OCI-LY1 (cell line): ENCODE data around the gene CD27.
"Not testable (repeated sequence)": the region's sequence is repeated elsewhere in the genome, so short reads cannot be mapped to it uniquely, and the experiment has no call there.

Experiments used
- EZH2 ChIP-seq: fragments of 200-600 bp; sonication (generic), shearing (Covaris generic); IDR thresholded peaks from 2 replicates; pipeline ENCODE4 v1.8.0; 2017; ENCODE audit warnings: borderline replicate concordance, mixed run types, mild to moderate bottlenecking, antibody characterized with exemption, low read length, moderate library complexity, mixed read lengths
- TF ChIP-seq, protein P1 (sequence below): fragments of 200-600 bp; sonication (generic), shearing (Covaris generic); IDR thresholded peaks from 2 replicates; pipeline ENCODE4 v1.5.1; 2017; ENCODE audit warnings: mild to moderate bottlenecking, antibody characterized with exemption, low read length, moderate library complexity, mixed read lengths

DNA sequence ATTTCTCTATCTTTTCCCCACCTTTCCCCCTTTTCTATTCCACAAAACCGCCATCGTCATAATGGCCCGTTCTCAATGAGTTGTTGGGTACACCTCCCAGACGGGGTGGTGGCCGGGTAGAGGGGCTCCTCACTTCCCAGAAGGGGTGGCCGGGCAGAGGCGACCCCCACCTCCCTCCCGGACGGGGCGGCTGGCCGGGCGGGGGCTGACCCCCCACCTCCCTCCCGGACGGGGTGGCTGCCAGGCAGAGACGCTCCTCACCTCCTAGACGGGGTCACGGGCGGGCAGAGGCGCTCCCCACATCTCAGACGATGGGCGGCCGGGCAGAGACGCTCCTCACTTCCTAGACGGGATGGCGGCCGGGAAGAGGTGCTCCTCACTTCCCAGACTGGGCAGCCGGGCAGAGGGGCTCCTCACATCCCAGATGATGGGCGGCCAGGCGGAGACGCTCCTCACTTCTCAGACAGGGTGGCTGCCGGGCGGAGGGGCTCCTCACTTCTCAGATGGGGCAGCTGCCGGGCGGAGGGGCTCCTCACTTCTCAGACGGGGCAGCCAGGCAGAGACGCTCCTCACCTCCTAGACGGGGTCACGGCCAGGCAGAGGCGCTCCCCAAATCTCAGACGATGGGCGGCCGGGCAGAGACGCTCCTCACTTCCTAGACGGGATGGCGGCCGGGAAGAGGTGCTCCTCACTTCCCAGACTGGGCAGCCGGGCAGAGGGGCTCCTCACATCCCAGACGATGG, 30.6 kb downstream of the CD27 start:
- TF ChIP-seq, protein P1, sequence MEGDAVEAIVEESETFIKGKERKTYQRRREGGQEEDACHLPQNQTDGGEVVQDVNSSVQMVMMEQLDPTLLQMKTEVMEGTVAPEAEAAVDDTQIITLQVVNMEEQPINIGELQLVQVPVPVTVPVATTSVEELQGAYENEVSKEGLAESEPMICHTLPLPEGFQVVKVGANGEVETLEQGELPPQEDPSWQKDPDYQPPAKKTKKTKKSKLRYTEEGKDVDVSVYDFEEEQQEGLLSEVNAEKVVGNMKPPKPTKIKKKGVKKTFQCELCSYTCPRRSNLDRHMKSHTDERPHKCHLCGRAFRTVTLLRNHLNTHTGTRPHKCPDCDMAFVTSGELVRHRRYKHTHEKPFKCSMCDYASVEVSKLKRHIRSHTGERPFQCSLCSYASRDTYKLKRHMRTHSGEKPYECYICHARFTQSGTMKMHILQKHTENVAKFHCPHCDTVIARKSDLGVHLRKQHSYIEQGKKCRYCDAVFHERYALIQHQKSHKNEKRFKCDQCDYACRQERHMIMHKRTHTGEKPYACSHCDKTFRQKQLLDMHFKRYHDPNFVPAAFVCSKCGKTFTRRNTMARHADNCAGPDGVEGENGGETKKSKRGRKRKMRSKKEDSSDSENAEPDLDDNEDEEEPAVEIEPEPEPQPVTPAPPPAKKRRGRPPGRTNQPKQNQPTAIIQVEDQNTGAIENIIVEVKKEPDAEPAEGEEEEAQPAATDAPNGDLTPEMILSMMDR = not testable (repeated sequence)
- not testable (repeated sequence) for TF ChIP-seq EZH2
